A549 (cell line): ENCODE data around the gene C10orf90. TPM values are rescaled to one million over a fixed set of nuclear protein-coding genes. Genes with fewer than 3 reads are reported as not detected.
A peak's percentile ranks its signal among the peaks of the same experiment; 100 is the strongest.

Experiments used
- ATAC-seq, 2 experiments: fragments of 200-7000 bp in 1 of 2; fragments of >200 bp in 1 of 2; cut with Nextera tagmentation in 1 of 2; cut with Tn5 transposase in 1 of 2; 3 replicates each; pipeline versions ENCODE4 v1.8.0 to v1.9.1; 2018 to 2020; ENCODE audit warnings: mild to moderate bottlenecking in 1 of 2, moderate library complexity in 1 of 2
- CTCF ChIA-PET: fragments of 300-600 bp; sonication (Branson Sonifier 250); formaldehyde crosslinking; extraction: SDS; loops from one replicate; lab custom pipeline; 2021; ENCODE audit warnings: antibody characterized with exemption, inconsistent platforms; lab: Yijun Ruan, JAX
- POLR2A ChIA-PET: fragments of 350-600 bp; formaldehyde crosslinking; extraction: SDS; loops from one replicate; lab custom pipeline; 2021; ENCODE audit warnings: antibody characterized with exemption, inconsistent platforms; lab: Yijun Ruan, JAX
- DNase-seq, 2 experiments: peaks; one replicate each; pipeline versions ENCODE4 v3.0.0 to v3.0.0-alpha.2; 2011 to 2016; ENCODE audit warnings: low read depth in 1 of 2, low spot score in 1 of 2
- FAIRE-seq: peaks from 2 replicates; lab custom pipeline; 2011; peaks lifted over from hg19 to GRCh38; lab: Jason Lieb, UNC
- H3K27ac ChIP-seq, 2 experiments: fragments of >200 bp; sonication (Bioruptor Twin); formaldehyde crosslinking; 3 replicates each; pipeline ENCODE4 v1.5.1; 2016 to 2017
- H3K4me1 ChIP-seq: fragments of >200 bp; sonication (Bioruptor Twin); formaldehyde crosslinking; 3 replicates; pipeline ENCODE4 v1.6.1; 2016
- H3K4me2 ChIP-seq: fragments of >200 bp; sonication (Bioruptor Twin); formaldehyde crosslinking; 3 replicates; pipeline ENCODE4 v1.6.1; 2016
- H3K4me3 ChIP-seq: fragments of >200 bp; sonication (Bioruptor Twin); formaldehyde crosslinking; 3 replicates; pipeline ENCODE4 v1.5.1; 2016
- H3K9me3 ChIP-seq: fragments of >200 bp; sonication (Bioruptor Twin); formaldehyde crosslinking; 3 replicates; pipeline ENCODE4 v1.6.1; 2016
- CBX8 ChIP-seq: fragments of 200-600 bp; sonication (generic); IDR thresholded peaks from 2 replicates; pipeline ENCODE4 v1.6.1; 2016
- CEBPB ChIP-seq, 2 experiments: fragments of >200 bp in 1 of 2; sonication (Bioruptor Twin) in 1 of 2; formaldehyde crosslinking in 1 of 2; IDR thresholded peaks; 2 replicates each; pipeline ENCODE4 v1.6.1; 2012 to 2016
- CHD2 ChIP-seq: fragments of 150-350 bp; IDR thresholded peaks from 2 replicates; pipeline ENCODE4 v1.6.1; 2014; ENCODE audit warnings: low read length; ENCODE audit not compliant: partially characterized antibody
- CHD4 ChIP-seq: fragments of 200-600 bp; sonication (generic); IDR thresholded peaks from 2 replicates; pipeline ENCODE4 v1.6.1; 2016; ENCODE audit warnings: antibody characterized with exemption, mild to moderate bottlenecking, borderline replicate concordance
- EHMT2 ChIP-seq: fragments of 200-600 bp; sonication (generic); IDR thresholded peaks from 2 replicates; pipeline ENCODE4 v1.6.1; 2016; ENCODE audit warnings: antibody characterized with exemption, low read depth, mild to moderate bottlenecking, moderate library complexity
- ESRRA ChIP-seq: fragments of 150-350 bp; IDR thresholded peaks from 2 replicates; pipeline ENCODE4 v1.6.1; 2014; ENCODE audit warnings: mild to moderate bottlenecking, low read length, borderline replicate concordance
- FOSB ChIP-seq: fragments of 250-450 bp; sonication (Bioruptor Pico); IDR thresholded peaks from 2 replicates; pipeline ENCODE4 v1.5.0; 2020; ENCODE audit warnings: mild to moderate bottlenecking, moderate library complexity
- FOSL2 ChIP-seq, 2 experiments: fragments of 450-650 bp in 1 of 2; fragments of >200 bp in 1 of 2; sonication (Bioruptor Twin) in 1 of 2; formaldehyde crosslinking; IDR thresholded peaks; 2 replicates each; pipeline versions ENCODE4 v1.5.0 to v1.6.1; 2016 to 2020; ENCODE audit warnings: mild to moderate bottlenecking in 1 of 2, moderate library complexity in 1 of 2
- GATA3 ChIP-seq: IDR thresholded peaks from 2 replicates; pipeline ENCODE4 v1.6.1; 2012; ENCODE audit warnings: borderline replicate concordance
- HDAC2 ChIP-seq: fragments of 200-600 bp; sonication (generic); IDR thresholded peaks from 2 replicates; pipeline ENCODE4 v1.6.1; 2016
- JUN ChIP-seq, 2 experiments: fragments of >200 bp; sonication (Bioruptor Twin); formaldehyde crosslinking; IDR thresholded peaks; 2 replicates in 1 of 2; 3 replicates in 1 of 2; pipeline ENCODE4 v1.6.1; 2016 to 2017
- JUNB ChIP-seq: fragments of >200 bp; sonication (Bioruptor Twin); formaldehyde crosslinking; IDR thresholded peaks from 2 replicates; pipeline ENCODE4 v1.6.1; 2016
- KDM5A ChIP-seq: fragments of 200-600 bp; sonication (generic); IDR thresholded peaks from 2 replicates; pipeline ENCODE4 v1.6.1; 2016; ENCODE audit warnings: antibody characterized with exemption, mild to moderate bottlenecking
- MAFK ChIP-seq: fragments of 450-650 bp; IDR thresholded peaks from 2 replicates; pipeline ENCODE4 v1.6.1; 2014; ENCODE audit not compliant: partially characterized antibody
- NFE2L2 ChIP-seq: fragments of 150-350 bp; conservative IDR thresholded peaks from 2 replicates; pipeline ENCODE4 v1.6.1; 2014; ENCODE audit warnings: low read length
- NR3C1 ChIP-seq: fragments of >200 bp; sonication (Bioruptor Twin); formaldehyde crosslinking; IDR thresholded peaks from 3 replicates; pipeline ENCODE4 v1.6.1; 2017
- PHF8 ChIP-seq: fragments of 200-600 bp; sonication (generic); IDR thresholded peaks from 2 replicates; pipeline ENCODE4 v1.6.1; 2016; ENCODE audit warnings: low read depth, mild to moderate bottlenecking, antibody characterized with exemption, moderate library complexity, borderline replicate concordance
- POLR2A ChIP-seq: IDR thresholded peaks from 2 replicates; pipeline ENCODE4 v1.6.1; 2012; ENCODE audit warnings: mild to moderate bottlenecking, low read length
- RARB ChIP-seq: fragments of 250-450 bp; sonication (Bioruptor Pico); IDR thresholded peaks from 2 replicates; pipeline ENCODE4 v1.8.0; 2021; ENCODE audit warnings: mild to moderate bottlenecking, moderate library complexity
- RCOR1 ChIP-seq: fragments of 150-350 bp; IDR thresholded peaks from 2 replicates; pipeline ENCODE4 v1.6.1; 2014; ENCODE audit warnings: antibody characterized with exemption, low read length, low read depth
- RNF2 ChIP-seq: fragments of 200-600 bp; sonication (generic); IDR thresholded peaks from 2 replicates; pipeline ENCODE4 v1.6.1; 2016; ENCODE audit warnings: low read depth, mild to moderate bottlenecking, antibody characterized with exemption, moderate library complexity, borderline replicate concordance
- SMC3 ChIP-seq: fragments of >200 bp; sonication (Bioruptor Twin); formaldehyde crosslinking; IDR thresholded peaks from 3 replicates; pipeline ENCODE4 v1.6.1; 2018; ENCODE audit warnings: inconsistent platforms
- TFCP2L1 ChIP-seq: fragments of 250-450 bp; sonication (Bioruptor Pico); IDR thresholded peaks from 2 replicates; pipeline ENCODE4 v1.5.0; 2021; ENCODE audit warnings: mild to moderate bottlenecking
- ZC3H11A ChIP-seq: fragments of 450-650 bp; IDR thresholded peaks from 2 replicates; pipeline ENCODE4 v1.6.1; 2014; ENCODE audit warnings: antibody characterized with exemption, mild to moderate bottlenecking
- ZFP36 ChIP-seq: fragments of 450-650 bp; IDR thresholded peaks from 2 replicates; pipeline ENCODE4 v1.6.1; 2014; ENCODE audit warnings: borderline replicate concordance; ENCODE audit not compliant: partially characterized antibody
- WGBS: methylation state at CpG from one replicate; pipeline ENCODE4 v1.1.6; 2017; ENCODE audit errors: missing lambda C conversion rate; 5-methylcytosine and 5-hydroxymethylcytosine counted together
- polyA plus RNA-seq, 4 experiments: library from polyadenylated mRNA; depleted of rRNA in 3 of 4; stranded (reverse); fragments of >200 nt; fragmentation: RNase III in 1 of 4; extraction: RNeasy Plus Mini Kit Qiagen cat#74134 plus additional on column Dnase treatment in 1 of 4; gene quantifications; 2 replicates in 3 of 4; 3 replicates in 1 of 4; pipeline ENCODE4 v1.2.3, GENCODE V29; 2011 to 2017
- TF ChIP-seq, protein P1 (sequence below): fragments of 150-350 bp; IDR thresholded peaks from 2 replicates; pipeline ENCODE4 v1.6.1; 2014; ENCODE audit warnings: low read depth, mild to moderate bottlenecking, low read length
- TF ChIP-seq, protein P2 (sequence below): fragments of >200 bp; sonication (Bioruptor Twin); formaldehyde crosslinking; IDR thresholded peaks from 3 replicates; pipeline ENCODE4 v1.5.1; 2016

C10orf90 gene
- polyA plus RNA-seq, 2 of the 4 experiments (the other 2 are of a cell fraction), result 0.70 to 2.0 TPM

DNA sequence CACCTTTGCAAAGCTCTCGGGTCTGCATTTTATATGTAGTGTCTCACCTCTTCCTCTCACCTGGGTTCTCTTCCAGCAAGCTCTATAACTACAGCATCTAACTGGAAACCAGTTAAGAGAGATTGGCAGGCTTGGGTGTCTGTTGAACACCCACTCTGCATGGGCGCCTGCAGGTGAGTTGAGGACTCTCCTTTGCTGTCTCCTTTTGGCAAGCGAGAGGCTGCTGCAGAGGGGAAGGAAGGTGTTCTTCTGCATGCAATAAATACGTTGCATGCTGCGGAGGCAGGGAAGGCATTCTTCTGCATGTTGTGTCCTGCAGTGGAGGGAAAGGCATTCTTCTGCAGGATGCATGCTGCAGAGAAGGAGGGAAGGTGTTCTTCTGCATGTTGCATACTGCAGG lies 200.8 kb downstream of the C10orf90 start:
- POLR2A ChIA-PET, result no interaction called here
- 49% methylated on average over 5 of the region's 5 CpGs for WGBS
- CTCF ChIA-PET, result interaction anchor here (1.5 kb wide), 1 partner anchor 14 kb away, joined by 3 read pairs; no protein-coding TSS in a partner anchor
- Histone ChIP-seq H3K4me1 (no peaks in the 10 kb centered on the region), H3K4me2 (no peak overlapping the region), H3K4me3 (no peak overlapping the region), H3K27ac (no peak overlapping the region), H3K9me3 (no peaks in the 10 kb centered on the region)
- FAIRE-seq, result no peak
- no peak for ATAC-seq
- no peak for DNase-seq
- TF ChIP-seq EHMT2 (no peak), GATA3 (no peak), NR3C1 (no peak), JUN (IDR thresholded peaks at IDR 0.05) (no peak), SMC3 (no peak), CBX8 (no peak), CEBPB (IDR thresholded peaks at IDR 0.05) (no peak), HDAC2 (no peak), RCOR1 (no peak)
- TF ChIP-seq, protein P1, sequence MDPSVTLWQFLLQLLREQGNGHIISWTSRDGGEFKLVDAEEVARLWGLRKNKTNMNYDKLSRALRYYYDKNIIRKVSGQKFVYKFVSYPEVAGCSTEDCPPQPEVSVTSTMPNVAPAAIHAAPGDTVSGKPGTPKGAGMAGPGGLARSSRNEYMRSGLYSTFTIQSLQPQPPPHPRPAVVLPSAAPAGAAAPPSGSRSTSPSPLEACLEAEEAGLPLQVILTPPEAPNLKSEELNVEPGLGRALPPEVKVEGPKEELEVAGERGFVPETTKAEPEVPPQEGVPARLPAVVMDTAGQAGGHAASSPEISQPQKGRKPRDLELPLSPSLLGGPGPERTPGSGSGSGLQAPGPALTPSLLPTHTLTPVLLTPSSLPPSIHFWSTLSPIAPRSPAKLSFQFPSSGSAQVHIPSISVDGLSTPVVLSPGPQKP, result no peak

DNA sequence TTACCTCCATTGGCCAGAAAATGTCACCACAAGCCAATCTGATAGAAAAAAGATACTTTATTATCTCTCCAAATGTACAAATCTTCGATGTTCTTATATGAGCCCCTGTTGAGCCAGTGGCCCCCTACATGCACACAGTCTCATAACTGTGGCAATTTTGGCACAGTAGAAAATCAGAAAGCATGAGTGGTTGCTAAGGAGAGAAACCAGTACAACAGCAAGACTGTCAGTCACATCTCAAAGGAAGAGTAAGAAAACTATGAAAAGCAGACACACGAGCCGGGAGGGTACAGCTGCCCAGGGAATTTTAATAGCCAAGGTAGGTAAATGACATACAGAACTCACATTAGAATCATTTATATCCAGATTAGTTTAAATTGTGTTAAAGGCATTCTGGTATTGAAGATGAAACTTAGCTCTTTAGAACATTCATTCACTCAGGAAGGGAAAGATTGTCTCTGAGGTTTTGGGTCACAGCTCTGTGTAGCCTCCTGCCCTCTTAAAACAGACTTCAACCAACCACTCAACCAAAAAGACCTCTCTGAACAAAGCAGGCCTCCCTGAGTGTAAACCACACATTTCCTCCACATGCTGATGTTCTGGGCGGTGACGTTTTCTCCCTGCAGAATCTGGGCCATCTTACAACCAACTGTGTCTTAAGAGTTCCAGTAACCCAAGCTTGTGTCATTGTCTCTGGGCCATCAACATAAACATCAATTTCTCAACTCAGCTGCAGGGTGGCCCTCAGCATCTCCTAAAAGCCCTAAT lies 201.4 kb downstream of the C10orf90 start:
- TF ChIP-seq KDM5A, result no peak
- no peak for TF ChIP-seq RCOR1
- TF ChIP-seq FOSL2 (IDR thresholded peaks at IDR 0.05), result no peak
- TF ChIP-seq FOSL2 (CRISPR knock-in tag; IDR thresholded peaks at IDR 0.05), result no peak
- no peak for TF ChIP-seq ZC3H11A
- no peak for TF ChIP-seq NFE2L2
- TF ChIP-seq JUNB, result no peak
- no peak for FAIRE-seq
- H3K4me2 ChIP-seq, result no peak overlapping the region

DNA sequence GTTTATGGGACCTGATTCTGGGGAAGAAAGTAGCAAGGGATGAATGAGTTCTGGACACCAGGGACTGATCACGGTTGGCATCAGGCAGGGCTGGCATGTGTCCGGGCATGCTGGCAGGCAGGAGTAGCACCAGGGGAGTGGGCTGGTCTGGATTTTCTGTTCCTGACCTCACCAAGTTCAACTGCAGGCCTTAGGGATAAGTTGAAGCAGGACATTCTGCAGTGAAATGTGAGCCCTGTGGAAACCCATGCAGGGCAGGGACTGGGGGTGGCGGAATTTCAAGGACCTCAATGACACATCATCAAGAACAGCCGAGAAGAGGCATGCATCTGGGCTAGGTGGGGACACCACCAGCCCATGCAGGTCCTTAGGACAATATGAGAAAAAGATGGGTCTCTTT lies 202.0 kb downstream of the C10orf90 start:
- 71% methylated on average over 4 of the region's 4 CpGs for WGBS
- no peak for ATAC-seq
- H3K4me1 ChIP-seq, result no peaks in the 10 kb centered on the region
- no peak overlapping the region for H3K4me2 ChIP-seq
- H3K4me3 ChIP-seq, result no peak overlapping the region
- H3K27ac ChIP-seq, result peak overlapping the region in 1 of 2 experiments; percentile 27; a peak in 2 of 6 replicates
- H3K9me3 ChIP-seq, result no peaks in the 10 kb centered on the region
- no peak for FAIRE-seq
- ChIA-PET CTCF (interaction anchor here (1.3 to 1.5 kb wide), 2 partner anchors 15 to 35 kb away, joined by 3 read pairs; no protein-coding TSS in a partner anchor), POLR2A (no interaction called here)
- no peak for DNase-seq
- TF ChIP-seq PHF8 (no peak), CHD4 (no peak), FOSL2 (IDR thresholded peaks at IDR 0.05) (no peak), FOSL2 (CRISPR knock-in tag; IDR thresholded peaks at IDR 0.05) (no peak), POLR2A (no peak), CHD2 (no peak), MAFK (no peak), RARB (CRISPR knock-in tag) (no peak), EHMT2 (no peak), GATA3 (no peak), JUNB (no peak), NR3C1 (no peak), HDAC2 (no peak), FOSB (CRISPR knock-in tag) (no peak), ESRRA (no peak), JUN (IDR thresholded peaks at IDR 0.05) (no peak), ZFP36 (no peak), TFCP2L1 (CRISPR knock-in tag) (no peak), ZC3H11A (no peak), RNF2 (no peak)
- TF ChIP-seq, protein P2, sequence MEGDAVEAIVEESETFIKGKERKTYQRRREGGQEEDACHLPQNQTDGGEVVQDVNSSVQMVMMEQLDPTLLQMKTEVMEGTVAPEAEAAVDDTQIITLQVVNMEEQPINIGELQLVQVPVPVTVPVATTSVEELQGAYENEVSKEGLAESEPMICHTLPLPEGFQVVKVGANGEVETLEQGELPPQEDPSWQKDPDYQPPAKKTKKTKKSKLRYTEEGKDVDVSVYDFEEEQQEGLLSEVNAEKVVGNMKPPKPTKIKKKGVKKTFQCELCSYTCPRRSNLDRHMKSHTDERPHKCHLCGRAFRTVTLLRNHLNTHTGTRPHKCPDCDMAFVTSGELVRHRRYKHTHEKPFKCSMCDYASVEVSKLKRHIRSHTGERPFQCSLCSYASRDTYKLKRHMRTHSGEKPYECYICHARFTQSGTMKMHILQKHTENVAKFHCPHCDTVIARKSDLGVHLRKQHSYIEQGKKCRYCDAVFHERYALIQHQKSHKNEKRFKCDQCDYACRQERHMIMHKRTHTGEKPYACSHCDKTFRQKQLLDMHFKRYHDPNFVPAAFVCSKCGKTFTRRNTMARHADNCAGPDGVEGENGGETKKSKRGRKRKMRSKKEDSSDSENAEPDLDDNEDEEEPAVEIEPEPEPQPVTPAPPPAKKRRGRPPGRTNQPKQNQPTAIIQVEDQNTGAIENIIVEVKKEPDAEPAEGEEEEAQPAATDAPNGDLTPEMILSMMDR, result no peak

More for the DNA sequence above, 201.4 kb downstream of the C10orf90 start:
- no peaks in the 10 kb centered on the region for H3K9me3 ChIP-seq
- no peak overlapping the region for H3K4me3 ChIP-seq
- ChIA-PET CTCF (interaction anchor here (1.5 kb wide), 1 partner anchor 15 kb away, joined by 3 read pairs; no protein-coding TSS in a partner anchor), POLR2A (no interaction called here)
- DNase-seq (no peak), ATAC-seq (no peak)
- H3K4me1 ChIP-seq, result no peaks in the 10 kb centered on the region
- WGBS, result 72% methylated on average over 5 of the region's 5 CpGs
- no peak overlapping the region for H3K27ac ChIP-seq
